Muscle layer of colon (tissue), 2 donors: ENCODE data around the gene SUOX.
A peak's percentile ranks its signal among the peaks of the same experiment; 100 is the strongest.
"Not testable (repeated sequence)": the region's sequence is repeated elsewhere in the genome, so short reads cannot be mapped to it uniquely, and the experiment has no call there.

Source experiments
- H3K27ac ChIP-seq: one replicate; pipeline ENCODE4 v1.7.0; 2013; ENCODE audit warnings: low read depth, mild to moderate bottlenecking, low read length, moderate library complexity
- H3K27me3 ChIP-seq, 2 donors: one replicate each; pipeline ENCODE4 v1.7.0; 2013; ENCODE audit warnings: low read length in 2 of 2, mild to moderate bottlenecking in 2 of 2; ENCODE audit not compliant: insufficient read depth in 2 of 2, control insufficient read depth in 1 of 2
- H3K36me3 ChIP-seq: one replicate; pipeline ENCODE4 v1.7.0; 2013; ENCODE audit warnings: mild to moderate bottlenecking, low read length; ENCODE audit not compliant: insufficient read depth
- H3K4me1 ChIP-seq: one replicate; pipeline ENCODE4 v1.7.0; 2013; ENCODE audit warnings: mild to moderate bottlenecking, low read length; ENCODE audit not compliant: insufficient read depth
- H3K4me3 ChIP-seq, 2 donors: one replicate each; pipeline ENCODE4 v1.7.0; 2013; ENCODE audit warnings: low read length in 2 of 2, low read depth in 1 of 2, mild to moderate bottlenecking in 1 of 2, moderate library complexity in 1 of 2
- H3K9ac ChIP-seq: one replicate; pipeline ENCODE4 v1.7.0; 2013; ENCODE audit warnings: low read length
- H3K9me3 ChIP-seq: one replicate; pipeline ENCODE4 v1.7.0; 2013; ENCODE audit warnings: mild to moderate bottlenecking, low read length
- donor health status: abdominal sarcoma.
- donor health status: Adenocarcinoma of cecum.

Gene SUOX

GRCh38 chr12:56029166-56029519 is 32.1 kb downstream of the SUOX start:
- no peak overlapping the region for H3K27ac ChIP-seq
- H3K36me3 ChIP-seq, result peaks cover 55% of the 10 kb centered on the region
- H3K9me3 ChIP-seq, result no peaks in the 10 kb centered on the region
- no peak overlapping the region for H3K9ac ChIP-seq
- no peak overlapping the region for H3K4me3 ChIP-seq
- no peaks in the 10 kb centered on the region for H3K4me1 ChIP-seq
- H3K27me3 ChIP-seq, result no peaks in the 10 kb centered on the region

- no peaks in the 10 kb centered on the region for H3K27me3 ChIP-seq
- no peak overlapping the region for H3K9ac ChIP-seq
- no peaks in the 10 kb centered on the region for H3K9me3 ChIP-seq
- peaks cover 55% of the 10 kb centered on the region for H3K36me3 ChIP-seq
- H3K4me1 ChIP-seq, result no peaks in the 10 kb centered on the region
- no peak overlapping the region for H3K27ac ChIP-seq
- no peak overlapping the region for H3K4me3 ChIP-seq
Observed at GRCh38 chr12:56029666-56030293, 32.7 kb downstream of the SUOX start.

GRCh38 chr12:56031987-56032386 is 34.9 kb downstream of the SUOX start:
- Histone ChIP-seq H3K4me3 (no peak overlapping the region), H3K27ac (no peak overlapping the region), H3K9ac (no peak overlapping the region), H3K27me3 (no peaks in the 10 kb centered on the region), H3K36me3 (peaks cover 59% of the 10 kb centered on the region), H3K4me1 (no peaks in the 10 kb centered on the region), H3K9me3 (no peaks in the 10 kb centered on the region)

- Histone ChIP-seq H3K4me1 (no peaks in the 10 kb centered on the region), H3K9me3 (no peaks in the 10 kb centered on the region), H3K4me3 (no peak overlapping the region), H3K36me3 (peaks cover 49% of the 10 kb centered on the region), H3K27ac (no peak overlapping the region), H3K9ac (no peak overlapping the region), H3K27me3 (no peaks in the 10 kb centered on the region)
Observed at GRCh38 chr12:56034586-56035332, 37.7 kb downstream of the SUOX start.

- Histone ChIP-seq H3K9me3 (no peaks in the 10 kb centered on the region), H3K9ac (no peak overlapping the region), H3K27ac (no peak overlapping the region), H3K27me3 (no peaks in the 10 kb centered on the region), H3K36me3 (peaks cover 41% of the 10 kb centered on the region), H3K4me3 (no peak overlapping the region), H3K4me1 (peaks cover 6% of the 10 kb centered on the region)
Observed at GRCh38 chr12:56037161-56037560, 40.1 kb downstream of the SUOX start.

GRCh38 chr12:56038022-56038655 is 41.1 kb downstream of the SUOX start:
- H3K9ac ChIP-seq, result no peak overlapping the region
- H3K27ac ChIP-seq, result no peak overlapping the region
- H3K36me3 ChIP-seq, result peaks cover 35% of the 10 kb centered on the region
- no peaks in the 10 kb centered on the region for H3K27me3 ChIP-seq
- peaks cover 12% of the 10 kb centered on the region for H3K4me1 ChIP-seq
- H3K9me3 ChIP-seq, result no peaks in the 10 kb centered on the region
- no peak overlapping the region for H3K4me3 ChIP-seq

GRCh38 chr12:56040151-56040550 is 43.1 kb downstream of the SUOX start:
- Histone ChIP-seq H3K9me3 (no peaks in the 10 kb centered on the region), H3K27me3 (no peaks in the 10 kb centered on the region), H3K27ac (no peak overlapping the region), H3K36me3 (peaks cover 47% of the 10 kb centered on the region), H3K9ac (no peak overlapping the region), H3K4me3 (no peak overlapping the region), H3K4me1 (peaks cover 16% of the 10 kb centered on the region)

GRCh38 chr12:56040963-56041551 is 44.0 kb downstream of the SUOX start:
- Histone ChIP-seq H3K4me3 (peak overlapping the region in 1 of 2 donors; percentile 94), H3K27ac (peak overlapping the region; percentile 54), H3K27me3 (no peaks in the 10 kb centered on the region), H3K9ac (peak overlapping the region; percentile 50), H3K36me3 (peaks cover 45% of the 10 kb centered on the region), H3K9me3 (no peaks in the 10 kb centered on the region), H3K4me1 (peaks cover 16% of the 10 kb centered on the region)

GRCh38 chr12:56041552-56042429 is 44.7 kb downstream of the SUOX start, which contains the start of gene RPS26:
RPS26 (plus strand) TSS chr12:56041918; CDS start chr12:56042167, 249 bp downstream.
- Histone ChIP-seq H3K36me3 (peaks cover 38% of the 10 kb centered on the region), H3K27ac (peak within 1 kb of the TSS; percentile 99), H3K9ac (peak within 1 kb of the TSS; percentile 92), H3K9me3 (no peaks in the 10 kb centered on the region), H3K4me1 (peaks cover 16% of the 10 kb centered on the region), H3K27me3 (no peaks in the 10 kb centered on the region), H3K4me3 (peak within 1 kb of the TSS; percentile 63 to 94)

GRCh38 chr12:56042430-56042813 is 45.3 kb downstream of the SUOX start:
- H3K36me3 ChIP-seq, result peaks cover 32% of the 10 kb centered on the region
- H3K27me3 ChIP-seq, H3K9me3 ChIP-seq: not testable (repeated sequence)
- H3K4me3 ChIP-seq, result peak overlapping the region; percentile 63 to 94
- peak overlapping the region; percentile 92 for H3K9ac ChIP-seq
- peaks cover 21% of the 10 kb centered on the region for H3K4me1 ChIP-seq
- peak overlapping the region; percentile 99 for H3K27ac ChIP-seq

- Histone ChIP-seq H3K36me3 (peaks cover 29% of the 10 kb centered on the region), H3K4me3 (peak overlapping the region; percentile 63 to 94), H3K9me3 (no peaks in the 10 kb centered on the region), H3K27ac (peak overlapping the region; percentile 99), H3K27me3 (no peaks in the 10 kb centered on the region), H3K4me1 (peaks cover 21% of the 10 kb centered on the region), H3K9ac (peak overlapping the region; percentile 92)
Observed at GRCh38 chr12:56042843-56043242, 45.8 kb downstream of the SUOX start.
